ENCODE measurements around the gene MAST2.
"Not testable (repeated sequence)": the region's sequence is repeated elsewhere in the genome, so short reads cannot be mapped to it uniquely, and the experiment has no call there.

MAST2 gene

DNA sequence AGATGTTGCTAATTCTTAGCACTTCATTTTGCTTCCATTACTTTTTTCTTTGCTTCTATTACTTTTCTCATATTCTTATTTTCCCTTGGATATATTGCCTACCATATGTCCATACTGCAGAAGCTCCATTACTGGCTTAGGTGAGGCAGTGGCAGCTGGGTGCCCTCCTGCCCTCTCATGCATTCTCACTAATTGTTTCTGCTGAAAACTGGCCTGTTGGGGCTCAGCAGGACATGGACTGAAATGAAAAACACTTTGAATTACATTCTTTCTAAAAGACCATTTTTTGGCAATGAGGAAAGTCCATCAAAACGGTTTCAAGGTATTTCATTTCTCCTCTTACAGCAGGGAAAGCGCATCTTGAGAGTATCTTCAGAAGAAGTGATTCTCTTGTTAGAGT, 122.9 kb downstream of the MAST2 start:
- H3K27me3 ChIP-seq (ENCODE audit: insufficient read depth, low read length): no peaks in the 10 kb centered on the region
- no peak overlapping the region for H2AFZ ChIP-seq (ENCODE audit: low read depth, low read length)
- peaks cover 4% of the 10 kb centered on the region for H3K9me3 ChIP-seq (ENCODE audit: low read length)
- peaks cover 19% of the 10 kb centered on the region for H3K4me1 ChIP-seq (ENCODE audit: insufficient read depth, low read length)
- H3K4me3 ChIP-seq (ENCODE audit: low read length): no peak overlapping the region
- no peaks in the 10 kb centered on the region for H3K36me3 ChIP-seq (ENCODE audit: insufficient read depth, low read length)

DNA sequence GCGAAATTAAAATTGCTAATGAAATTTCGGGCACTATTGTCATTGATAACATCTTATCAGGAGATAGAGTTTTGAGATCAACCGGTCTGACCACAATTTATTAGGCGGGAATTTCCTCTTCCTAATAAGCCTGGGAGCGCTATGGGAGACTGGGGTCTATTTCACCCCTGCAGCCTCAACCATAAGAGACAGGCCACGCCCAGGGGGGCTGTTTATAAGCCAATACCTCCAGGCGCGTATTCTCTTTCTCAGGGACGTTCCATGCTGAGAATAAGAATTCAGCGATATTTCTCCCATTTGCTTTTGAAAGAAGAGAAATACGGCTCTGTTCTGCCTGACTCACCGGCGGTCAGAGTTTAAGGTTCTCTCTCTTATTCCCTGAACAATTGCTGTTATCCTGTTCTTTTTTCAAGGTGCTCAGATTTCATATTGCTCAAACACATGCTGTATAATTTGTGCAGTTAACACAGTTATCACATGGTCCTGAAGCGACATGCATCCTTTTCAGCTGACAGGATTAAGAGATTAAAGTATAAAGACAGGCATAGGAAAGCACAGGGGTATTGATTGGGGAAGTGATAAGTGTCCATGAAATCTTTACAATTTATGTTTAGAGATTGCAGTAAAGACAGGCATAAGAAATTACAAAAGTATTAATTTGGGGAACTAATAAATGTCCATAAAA, 124.0 kb downstream of the MAST2 start:
- not testable (repeated sequence) for H3K9me3 ChIP-seq (ENCODE audit: low read length); H3K4me3 ChIP-seq (ENCODE audit: low read length); H2AFZ ChIP-seq (ENCODE audit: low read depth, low read length); H3K27me3 ChIP-seq (ENCODE audit: insufficient read depth, low read length); H3K36me3 ChIP-seq (ENCODE audit: insufficient read depth, low read length)
- peaks cover 19% of the 10 kb centered on the region for H3K4me1 ChIP-seq (ENCODE audit: insufficient read depth, low read length)

DNA sequence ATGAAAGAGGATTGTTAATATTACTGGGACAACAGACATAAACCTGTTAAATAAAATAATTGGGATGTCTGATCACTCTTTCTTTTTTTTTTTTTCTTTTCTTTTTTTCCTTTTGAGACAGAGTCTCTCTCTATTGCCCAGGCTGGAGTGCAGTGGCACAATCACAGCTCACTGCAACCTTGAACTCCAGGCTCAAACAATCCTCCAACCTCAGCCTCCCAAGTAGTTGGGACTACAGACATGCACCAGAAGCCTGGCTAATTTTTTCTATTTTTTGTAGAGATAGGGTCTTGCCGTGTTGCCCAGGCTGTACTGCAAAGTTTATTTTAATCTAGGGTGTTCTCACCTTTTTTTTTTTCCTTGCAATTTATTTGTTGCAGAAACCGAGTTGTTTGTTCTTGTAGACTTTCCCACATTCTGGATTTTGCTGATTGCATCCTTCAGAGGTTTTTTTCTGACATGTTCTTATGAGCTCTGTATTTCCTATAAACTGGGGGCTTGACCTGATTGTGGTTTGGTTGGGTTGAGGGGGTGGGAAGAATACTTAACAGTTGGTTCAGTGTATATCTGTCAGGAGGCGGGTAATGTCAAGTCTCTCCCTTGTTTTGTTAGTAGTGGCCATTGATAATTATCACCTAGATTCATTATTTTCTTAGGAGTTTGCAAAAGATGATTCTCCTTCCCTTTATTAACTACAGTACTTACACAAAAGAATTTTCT, 125.2 kb downstream of the MAST2 start:
- Histone ChIP-seq H2AFZ (ENCODE audit: low read depth, low read length) (no peak overlapping the region), H3K4me1 (ENCODE audit: insufficient read depth, low read length) (peaks cover 19% of the 10 kb centered on the region), H3K27me3 (ENCODE audit: insufficient read depth, low read length) (no peaks in the 10 kb centered on the region)

DNA sequence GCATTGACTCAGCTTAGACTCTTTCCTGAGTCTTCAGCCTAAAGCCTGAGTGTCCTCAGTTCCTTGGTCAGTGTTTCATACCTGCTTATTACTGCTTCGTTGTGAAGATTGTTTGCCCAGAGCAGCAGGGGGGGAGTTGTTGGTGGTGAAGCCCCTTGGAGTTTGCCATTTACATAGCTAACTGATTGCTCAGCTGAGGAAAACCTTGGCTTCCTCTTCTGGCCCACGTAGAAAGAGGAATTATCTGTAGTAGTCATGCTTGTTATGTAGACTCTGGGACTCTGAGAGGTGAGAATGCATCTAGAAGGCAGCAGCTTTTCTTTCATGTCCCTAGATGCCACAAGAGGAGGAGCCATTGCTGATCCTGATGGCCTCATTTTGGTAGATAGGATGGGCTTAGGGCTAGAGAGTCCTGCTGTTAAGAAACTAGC, 125.9 kb downstream of the MAST2 start:
- no peak overlapping the region for H2AFZ ChIP-seq (ENCODE audit: low read depth, low read length)
- no peaks in the 10 kb centered on the region for H3K36me3 ChIP-seq (ENCODE audit: insufficient read depth, low read length)
- H3K27me3 ChIP-seq (ENCODE audit: insufficient read depth, low read length): no peaks in the 10 kb centered on the region
- no peaks in the 10 kb centered on the region for H3K9me3 ChIP-seq (ENCODE audit: low read length)
- H3K4me1 ChIP-seq (ENCODE audit: insufficient read depth, low read length): peaks cover 19% of the 10 kb centered on the region
- no peak overlapping the region for H3K4me3 ChIP-seq (ENCODE audit: low read length)

More for the DNA sequence above, 125.2 kb downstream of the MAST2 start:
- no peak overlapping the region for H3K4me3 ChIP-seq (ENCODE audit: low read length)
- H3K36me3 ChIP-seq (ENCODE audit: insufficient read depth, low read length): no peaks in the 10 kb centered on the region
- H3K9me3 ChIP-seq (ENCODE audit: low read length): no peaks in the 10 kb centered on the region

DNA sequence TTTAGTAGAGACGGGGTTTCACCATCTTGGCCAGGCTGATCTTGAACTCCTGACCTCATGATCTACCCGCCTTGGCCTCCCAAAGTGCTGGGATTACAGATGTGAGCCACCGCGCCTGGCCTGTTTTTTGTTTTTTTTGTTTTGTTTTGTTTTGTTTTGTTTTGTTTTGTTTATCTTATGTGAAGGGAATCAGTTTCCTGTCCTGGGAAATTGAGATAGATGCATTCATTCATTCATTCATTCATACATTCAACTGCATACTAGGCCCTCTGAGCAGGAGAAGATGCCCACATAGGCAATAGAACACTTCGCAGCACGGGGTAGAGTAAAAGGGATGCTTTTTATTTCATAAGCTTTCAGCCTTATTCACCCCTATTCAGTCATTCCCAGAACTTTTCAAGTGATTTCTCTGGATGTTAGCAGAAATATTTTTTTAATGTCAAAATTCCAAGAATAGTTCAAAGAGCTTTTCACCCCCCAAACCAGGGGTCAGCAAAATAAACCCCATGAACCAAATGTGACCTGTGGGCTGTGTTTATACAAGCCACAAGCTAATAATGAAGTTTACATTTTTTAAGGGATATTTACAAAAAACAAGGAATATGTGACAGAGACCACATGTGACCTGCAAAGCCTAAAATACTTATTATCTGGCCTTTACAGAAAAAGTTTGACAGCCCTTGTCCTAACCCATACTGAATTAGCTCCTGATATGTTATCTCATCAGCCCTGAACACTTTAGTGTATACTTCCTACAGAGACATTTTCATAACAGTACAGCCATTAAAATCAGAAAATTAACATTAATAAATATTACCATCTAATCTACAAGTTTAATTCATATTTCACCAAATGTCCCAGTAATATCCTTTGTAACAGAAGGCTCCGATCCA, 127.1 kb downstream of the MAST2 start:
- H3K9me3 ChIP-seq (ENCODE audit: low read length): no peaks in the 10 kb centered on the region
- H3K4me1 ChIP-seq (ENCODE audit: insufficient read depth, low read length): peaks cover 17% of the 10 kb centered on the region
- H3K36me3 ChIP-seq (ENCODE audit: insufficient read depth, low read length): no peaks in the 10 kb centered on the region
- no peaks in the 10 kb centered on the region for H3K27me3 ChIP-seq (ENCODE audit: insufficient read depth, low read length)
- no peak overlapping the region for H3K4me3 ChIP-seq (ENCODE audit: low read length)
- H2AFZ ChIP-seq (ENCODE audit: low read depth, low read length): no peak overlapping the region

DNA sequence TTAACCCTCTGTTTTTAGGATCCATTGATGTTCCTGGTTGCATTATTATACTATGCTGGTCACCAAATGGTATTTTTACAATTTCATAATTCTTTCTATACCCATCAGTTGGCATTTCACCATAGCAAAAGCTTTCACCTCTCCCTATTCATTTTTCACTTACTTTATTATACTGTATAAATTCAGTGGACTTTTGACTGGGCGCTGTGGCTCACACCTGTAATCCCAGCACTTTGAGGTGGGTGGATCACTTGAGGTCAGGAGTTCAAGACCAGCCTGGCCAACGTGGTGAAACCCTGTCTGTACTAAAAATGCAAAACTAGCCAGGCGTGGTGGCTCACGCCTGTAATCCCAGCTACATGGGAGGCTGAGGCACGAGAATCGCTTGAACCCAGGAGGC, 128.8 kb downstream of the MAST2 start:
- H3K4me3 ChIP-seq (ENCODE audit: low read length); H3K27me3 ChIP-seq (ENCODE audit: insufficient read depth, low read length); H3K36me3 ChIP-seq (ENCODE audit: insufficient read depth, low read length); H3K9me3 ChIP-seq (ENCODE audit: low read length); H2AFZ ChIP-seq (ENCODE audit: low read depth, low read length); H3K4me1 ChIP-seq (ENCODE audit: insufficient read depth, low read length): not testable (repeated sequence)

DNA sequence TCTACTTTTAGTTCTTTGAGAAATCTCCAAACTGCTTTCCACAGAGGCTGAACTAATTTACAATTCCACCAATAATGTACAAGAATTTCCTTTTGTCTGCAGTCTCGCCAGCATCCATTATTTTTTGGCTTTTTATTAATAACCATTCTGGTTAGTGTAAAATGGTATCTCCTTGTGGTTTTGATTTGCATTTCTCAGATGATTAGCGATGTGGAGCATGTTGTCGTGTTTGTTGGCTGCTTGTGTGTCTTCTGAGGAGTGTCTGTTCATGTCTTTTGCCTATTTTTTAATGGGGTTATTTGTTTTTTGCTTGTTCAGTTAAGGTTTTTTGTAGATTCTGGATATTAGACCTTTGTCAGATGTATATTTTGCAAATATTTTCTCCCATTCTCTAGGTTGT, 131.5 kb downstream of the MAST2 start:
- no peaks in the 10 kb centered on the region for H3K36me3 ChIP-seq (ENCODE audit: insufficient read depth, low read length)
- H2AFZ ChIP-seq (ENCODE audit: low read depth, low read length): no peak overlapping the region
- H3K4me3 ChIP-seq (ENCODE audit: low read length): no peak overlapping the region
- no peaks in the 10 kb centered on the region for H3K9me3 ChIP-seq (ENCODE audit: low read length)
- no peaks in the 10 kb centered on the region for H3K4me1 ChIP-seq (ENCODE audit: insufficient read depth, low read length)
- H3K27me3 ChIP-seq (ENCODE audit: insufficient read depth, low read length): no peaks in the 10 kb centered on the region

DNA sequence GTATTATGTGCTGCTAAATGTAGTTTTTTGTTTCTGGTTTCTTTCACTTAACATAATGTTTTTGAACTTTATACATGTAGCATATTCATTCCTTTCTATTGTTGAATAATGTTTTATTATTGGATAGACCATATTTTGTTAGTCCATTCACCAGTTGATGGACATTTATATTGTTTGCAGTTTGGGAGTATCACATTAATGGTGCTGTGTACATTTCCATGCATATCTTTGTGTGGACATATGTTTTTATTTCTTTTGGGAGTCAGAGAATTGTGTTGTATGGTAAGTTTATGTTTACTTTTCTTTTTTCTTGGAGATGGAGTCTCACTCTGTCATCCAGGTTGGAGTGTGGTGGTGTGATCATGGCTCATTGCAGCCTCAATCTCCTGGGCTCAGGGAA, 134.6 kb downstream of the MAST2 start:
- no peaks in the 10 kb centered on the region for H3K9me3 ChIP-seq (ENCODE audit: low read length)

DNA sequence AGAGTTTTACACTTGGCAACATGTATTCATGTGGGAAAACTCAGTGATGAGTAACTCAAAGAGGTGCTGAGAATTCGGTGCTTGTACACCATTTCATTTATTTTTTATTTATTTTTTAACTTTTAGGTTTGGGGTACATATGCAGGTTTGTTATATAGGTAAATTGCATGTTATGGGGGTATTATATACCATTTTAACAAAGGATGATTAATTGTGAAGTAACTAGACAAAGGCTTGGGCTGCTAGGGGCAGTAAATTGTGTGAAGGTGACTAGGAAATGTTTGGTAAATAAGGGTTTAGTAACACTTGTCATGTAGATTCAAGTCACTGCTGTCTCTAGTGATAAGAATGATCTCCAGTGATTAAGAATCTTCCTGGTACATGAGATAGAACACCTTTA, 139.0 kb downstream of the MAST2 start:
- H2AFZ ChIP-seq (ENCODE audit: low read depth, low read length): no peak overlapping the region
- no peaks in the 10 kb centered on the region for H3K4me1 ChIP-seq (ENCODE audit: insufficient read depth, low read length)
- no peak overlapping the region for H3K4me3 ChIP-seq (ENCODE audit: low read length)
- H3K36me3 ChIP-seq (ENCODE audit: insufficient read depth, low read length): no peaks in the 10 kb centered on the region
- no peaks in the 10 kb centered on the region for H3K27me3 ChIP-seq (ENCODE audit: insufficient read depth, low read length)
- H3K9me3 ChIP-seq (ENCODE audit: low read length): no peaks in the 10 kb centered on the region

More for the DNA sequence above, 134.6 kb downstream of the MAST2 start:
- H3K27me3 ChIP-seq (ENCODE audit: insufficient read depth, low read length): no peaks in the 10 kb centered on the region
- H3K4me3 ChIP-seq (ENCODE audit: low read length): no peak overlapping the region
- H3K36me3 ChIP-seq (ENCODE audit: insufficient read depth, low read length): no peaks in the 10 kb centered on the region
- no peaks in the 10 kb centered on the region for H3K4me1 ChIP-seq (ENCODE audit: insufficient read depth, low read length)
- no peak overlapping the region for H2AFZ ChIP-seq (ENCODE audit: low read depth, low read length)

DNA sequence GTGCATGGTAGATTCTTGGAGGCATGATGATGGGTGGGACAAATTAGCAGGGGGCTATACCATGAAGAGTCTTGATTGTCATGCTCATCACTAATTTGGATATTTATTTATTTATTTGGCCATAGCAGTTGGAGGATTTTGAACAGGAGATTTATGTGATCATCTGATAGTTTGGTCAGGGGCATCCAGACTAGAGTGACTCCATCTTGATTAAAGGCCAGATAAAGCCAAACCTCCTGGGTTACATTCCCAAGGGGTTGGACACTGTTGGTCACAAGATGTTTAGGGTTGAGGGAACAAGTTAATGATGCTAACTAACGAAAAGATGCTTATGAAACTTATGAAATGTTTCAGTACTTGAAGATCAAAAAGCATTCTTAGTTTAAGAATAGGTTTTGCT, 139.8 kb downstream of the MAST2 start:
- no peaks in the 10 kb centered on the region for H3K27me3 ChIP-seq (ENCODE audit: insufficient read depth, low read length)
- no peaks in the 10 kb centered on the region for H3K4me1 ChIP-seq (ENCODE audit: insufficient read depth, low read length)
- no peaks in the 10 kb centered on the region for H3K36me3 ChIP-seq (ENCODE audit: insufficient read depth, low read length)
- no peak overlapping the region for H2AFZ ChIP-seq (ENCODE audit: low read depth, low read length)
- H3K4me3 ChIP-seq (ENCODE audit: low read length): no peak overlapping the region
- H3K9me3 ChIP-seq (ENCODE audit: low read length): no peaks in the 10 kb centered on the region

DNA sequence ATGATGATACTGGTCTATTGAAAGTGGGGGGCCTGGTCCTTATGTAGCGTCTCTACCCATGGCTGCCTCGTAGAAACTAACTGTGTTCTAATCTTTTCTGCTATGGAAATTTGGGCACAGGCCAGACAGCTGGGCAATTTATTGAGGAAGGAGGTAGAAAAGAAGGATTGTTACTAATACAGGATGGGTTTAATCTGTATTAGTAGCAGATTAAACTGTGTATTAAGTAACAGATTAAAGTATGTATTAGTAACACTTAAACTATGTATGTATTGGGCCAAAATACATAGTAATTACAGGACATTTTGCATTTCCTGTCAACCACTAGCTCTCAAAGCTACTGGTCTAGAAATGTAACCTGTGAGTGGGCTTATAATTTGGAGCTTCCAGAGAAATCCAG, 142.0 kb downstream of the MAST2 start:
- no peaks in the 10 kb centered on the region for H3K9me3 ChIP-seq (ENCODE audit: low read length)
- H3K36me3 ChIP-seq (ENCODE audit: insufficient read depth, low read length): no peaks in the 10 kb centered on the region
- H2AFZ ChIP-seq (ENCODE audit: low read depth, low read length): no peak overlapping the region
- H3K27me3 ChIP-seq (ENCODE audit: insufficient read depth, low read length): no peaks in the 10 kb centered on the region
- H3K4me1 ChIP-seq (ENCODE audit: insufficient read depth, low read length): no peaks in the 10 kb centered on the region
- H3K4me3 ChIP-seq (ENCODE audit: low read length): no peak overlapping the region

DNA sequence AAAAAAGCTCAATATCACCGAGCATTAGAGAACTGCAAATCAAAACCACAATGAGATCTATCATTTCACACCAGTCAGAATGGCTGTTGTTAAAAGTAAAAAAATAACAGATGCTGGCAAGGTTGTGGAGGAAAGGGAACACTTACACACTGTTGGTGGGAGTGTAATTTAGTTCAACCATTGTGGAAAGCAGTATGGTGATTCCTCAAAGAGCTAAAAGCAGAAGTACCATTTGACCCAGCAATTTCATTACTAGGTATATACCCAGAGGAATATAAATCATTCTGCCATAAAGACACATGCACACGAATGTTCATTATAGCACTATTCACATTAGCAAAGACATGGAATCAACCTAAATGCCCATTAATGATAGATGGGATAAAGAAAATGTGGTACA, 146.1 kb downstream of the MAST2 start:
- not testable (repeated sequence) for H3K27me3 ChIP-seq (ENCODE audit: insufficient read depth, low read length); H3K4me3 ChIP-seq (ENCODE audit: low read length); H3K4me1 ChIP-seq (ENCODE audit: insufficient read depth, low read length); H2AFZ ChIP-seq (ENCODE audit: low read depth, low read length); H3K9me3 ChIP-seq (ENCODE audit: low read length); H3K36me3 ChIP-seq (ENCODE audit: insufficient read depth, low read length)

DNA sequence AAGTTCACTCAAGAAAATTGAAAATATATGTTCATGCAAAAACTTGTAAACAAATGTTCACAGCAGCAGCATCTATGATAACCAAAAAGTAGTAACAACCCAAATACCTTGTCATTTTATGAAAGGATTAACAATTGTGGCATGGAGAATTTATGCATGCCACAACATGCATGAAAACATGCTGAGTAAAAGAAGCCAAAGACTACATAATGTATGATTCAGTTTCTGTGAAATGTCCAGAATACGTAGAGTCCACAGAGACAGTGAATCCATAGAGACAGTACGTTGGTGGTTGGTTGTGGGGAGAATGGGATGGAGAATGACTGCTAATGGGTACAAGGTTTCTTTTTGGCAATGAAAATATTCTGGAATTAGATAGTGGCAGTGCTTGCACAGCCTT, 148.7 kb downstream of the MAST2 start:
- H3K9me3 ChIP-seq (ENCODE audit: low read length): no peaks in the 10 kb centered on the region
- no peak overlapping the region for H3K4me3 ChIP-seq (ENCODE audit: low read length)
- no peaks in the 10 kb centered on the region for H3K27me3 ChIP-seq (ENCODE audit: insufficient read depth, low read length)
- no peaks in the 10 kb centered on the region for H3K36me3 ChIP-seq (ENCODE audit: insufficient read depth, low read length)
- H2AFZ ChIP-seq (ENCODE audit: low read depth, low read length): no peak overlapping the region
- peaks cover 6% of the 10 kb centered on the region for H3K4me1 ChIP-seq (ENCODE audit: insufficient read depth, low read length)

Measured in neuron (in vitro differentiated cells).